ENCODE measurements around the gene CTF1.
"Not testable (repeated sequence)": the region's sequence is repeated elsewhere in the genome, so short reads cannot be mapped to it uniquely, and the experiment has no call there.

CTF1 gene

DNA sequence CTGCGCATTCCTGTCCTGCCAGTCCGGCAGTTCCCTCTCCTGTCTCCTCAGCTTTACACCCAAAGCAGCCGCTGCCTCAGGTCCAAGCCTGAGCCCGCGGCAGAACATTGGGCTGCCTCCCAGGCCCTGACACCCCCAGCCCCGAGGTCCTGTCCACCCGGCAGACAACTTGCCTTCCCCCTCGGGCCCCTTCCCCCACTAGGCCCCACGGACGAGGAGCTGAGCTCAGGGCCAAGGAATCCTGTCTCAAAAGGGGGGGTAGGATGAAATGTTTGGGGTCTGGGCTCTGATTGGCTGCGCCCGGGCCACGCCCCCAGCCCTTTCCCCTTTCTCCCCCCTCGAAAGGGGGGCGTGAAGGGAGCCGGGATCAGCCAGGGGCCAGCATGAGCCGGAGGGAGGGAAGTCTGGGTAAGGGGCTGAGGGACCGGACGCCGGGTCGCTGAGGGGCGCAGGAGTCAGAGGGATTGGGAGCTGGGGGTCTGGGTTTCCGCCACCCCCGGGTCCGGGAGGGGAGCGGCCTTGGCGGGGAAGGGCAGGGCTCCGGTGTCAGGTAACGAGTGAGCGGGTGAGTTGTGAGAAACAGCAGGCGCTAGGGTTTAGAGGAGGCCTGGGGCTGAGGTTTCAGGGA lies at the start of gene CTF1:
CTF1 (plus strand) TSS at position 354 of the 628 bp plus-strand sequence; CDS start at position 384, 30 bp downstream.
- no peak for DNase-seq

GRCh38 chr16:30846649-30847402 lies 49.6 kb upstream of the CTF1 start:
- DNase-seq = no peak

DNA sequence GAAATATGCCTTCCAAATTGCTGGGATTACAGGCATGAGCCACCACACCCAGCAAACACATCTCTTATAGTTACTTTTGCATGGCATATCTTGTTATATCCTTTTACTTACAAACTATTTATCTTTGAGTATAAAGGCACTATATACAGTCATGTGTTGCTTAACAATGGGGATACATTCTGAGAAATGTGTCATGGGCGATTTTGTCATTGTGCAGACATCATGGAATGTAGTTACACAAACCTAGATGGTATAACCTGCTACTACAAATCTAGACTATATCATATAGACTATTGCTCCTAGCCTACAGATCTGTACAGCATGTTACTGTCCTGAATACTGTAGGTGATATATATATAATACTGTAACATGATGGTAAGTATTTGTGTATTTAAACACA lies 46.2 kb upstream of the CTF1 start:
- no peak for DNase-seq

GRCh38 chr16:30853758-30854157 lies 42.7 kb upstream of the CTF1 start:
- no peak for DNase-seq

GRCh38 chr16:30858111-30858495 lies 38.3 kb upstream of the CTF1 start:
- DNase-seq = no peak

DNA sequence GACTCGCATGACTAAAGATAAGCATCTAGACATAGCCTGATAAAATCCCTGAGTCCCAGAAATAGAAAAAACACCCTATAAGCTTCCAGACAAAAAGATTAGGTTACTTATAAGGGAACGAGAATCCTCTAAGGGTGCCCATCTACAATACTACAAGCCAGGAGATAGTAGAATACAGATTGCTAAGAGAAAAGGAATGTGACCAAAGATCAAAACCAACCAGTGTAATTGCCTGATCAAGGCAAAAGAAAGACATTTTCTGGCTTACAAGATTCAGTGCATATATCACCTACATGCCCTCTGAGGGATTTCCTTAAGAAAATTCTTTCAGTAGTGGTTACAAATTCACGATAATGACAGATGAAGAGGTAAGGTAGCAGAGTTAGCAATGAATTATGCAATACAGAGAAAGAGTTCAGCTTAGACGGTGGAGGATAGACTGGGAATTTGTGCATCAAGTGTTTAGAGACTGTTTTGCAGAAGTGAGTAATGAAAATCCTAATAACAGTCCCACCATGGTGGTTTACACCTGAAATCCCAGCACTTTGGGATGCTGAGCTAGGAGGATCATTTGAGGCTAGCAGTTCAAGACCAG lies 37.5 kb upstream of the CTF1 start:
- no peak for DNase-seq

DNA sequence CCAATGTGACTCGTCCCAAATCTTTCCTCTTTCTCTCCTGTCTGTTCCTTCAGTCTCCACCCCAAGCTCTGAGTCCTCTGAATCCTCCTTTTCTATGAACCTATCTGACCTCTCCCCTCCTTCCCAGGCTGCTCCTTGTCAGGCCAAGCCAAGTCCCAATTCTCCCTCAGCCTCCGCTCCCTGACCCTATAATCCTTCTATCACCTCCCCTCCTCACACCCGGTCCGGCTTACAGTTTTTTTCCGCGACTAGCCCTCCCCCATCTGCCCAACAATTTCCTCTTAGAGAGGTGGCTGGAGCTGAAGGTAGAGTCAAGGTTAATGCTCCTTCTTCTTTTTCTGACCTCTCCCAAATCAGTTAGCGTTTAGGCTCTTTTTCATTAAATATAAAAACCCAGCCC lies 35.7 kb upstream of the CTF1 start:
- not testable (repeated sequence) for DNase-seq

GRCh38 chr16:30863178-30863577 lies 33.2 kb upstream of the CTF1 start:
- DNase-seq = not testable (repeated sequence)

- DNase-seq = no peak
These were observed 30.4 kb upstream of the CTF1 start for GRCh38 chr16:30866031-30866430.

DNA sequence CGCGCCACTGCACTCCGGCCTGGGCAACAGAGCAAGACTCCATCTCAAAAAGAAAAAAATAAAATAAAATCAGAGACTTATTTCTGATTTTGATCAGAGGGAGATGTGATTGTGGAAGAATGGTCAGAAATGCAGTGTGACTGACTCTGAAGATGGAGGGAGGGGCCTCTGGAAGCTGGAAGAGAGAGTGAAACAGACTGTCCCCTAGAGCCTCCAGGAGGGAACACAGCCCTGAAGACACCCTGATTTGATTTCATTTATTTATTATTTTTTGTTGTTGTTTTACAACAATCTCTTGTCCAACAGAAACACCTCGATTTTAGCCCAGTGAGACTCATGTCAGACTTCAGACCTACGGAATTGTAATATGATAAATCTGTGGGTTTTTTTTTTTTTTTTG lies 28.7 kb upstream of the CTF1 start:
- DNase-seq = no peak

DNA sequence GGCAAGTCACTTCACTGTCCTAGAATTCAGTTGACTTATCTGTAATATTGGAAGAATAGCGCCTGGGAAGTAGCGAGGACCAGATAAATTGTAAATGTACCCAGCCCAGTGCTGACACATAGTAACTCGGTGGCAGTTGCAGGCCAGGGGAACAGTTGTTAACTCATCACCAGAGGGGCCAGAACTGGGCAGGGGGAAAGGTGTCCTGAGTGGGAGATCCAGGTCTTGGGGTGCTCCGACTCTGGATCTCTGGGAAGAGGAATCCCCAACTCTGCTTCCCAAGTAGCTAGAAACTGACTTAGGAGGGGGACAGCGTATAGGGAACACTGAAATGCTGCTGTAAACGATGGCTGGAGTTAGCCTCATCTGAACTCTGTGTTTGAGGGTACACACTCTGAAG lies 25.5 kb upstream of the CTF1 start:
- DNase-seq = no peak

DNA sequence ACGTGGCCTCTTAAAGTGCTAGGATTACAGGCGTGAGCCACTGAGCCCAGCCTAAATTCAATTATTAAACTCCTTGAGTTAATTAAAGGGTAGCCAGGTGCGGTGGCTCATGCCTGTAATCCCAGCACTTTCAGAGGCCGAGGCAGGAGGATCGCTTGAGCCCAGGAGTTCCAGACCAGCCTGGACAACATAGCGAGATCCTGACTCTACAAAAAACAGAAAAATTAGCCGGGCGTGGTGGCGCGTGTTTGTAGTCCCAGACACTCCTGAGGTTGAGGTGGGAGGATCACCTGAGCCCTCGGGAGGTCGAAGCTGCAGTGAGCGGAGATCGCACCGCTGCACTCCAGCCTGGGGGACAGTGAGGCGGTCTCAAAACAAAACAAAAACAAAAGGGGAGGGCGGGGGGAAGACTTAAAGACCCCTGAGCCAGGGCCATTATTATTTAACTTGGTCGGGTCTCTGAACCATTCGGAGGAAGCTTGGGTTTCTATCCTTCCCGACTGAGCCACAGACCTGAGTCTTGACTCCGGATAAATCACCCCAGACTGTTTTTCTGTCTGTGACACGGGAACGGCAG lies 22.1 kb upstream of the CTF1 start:
- no peak for DNase-seq

DNA sequence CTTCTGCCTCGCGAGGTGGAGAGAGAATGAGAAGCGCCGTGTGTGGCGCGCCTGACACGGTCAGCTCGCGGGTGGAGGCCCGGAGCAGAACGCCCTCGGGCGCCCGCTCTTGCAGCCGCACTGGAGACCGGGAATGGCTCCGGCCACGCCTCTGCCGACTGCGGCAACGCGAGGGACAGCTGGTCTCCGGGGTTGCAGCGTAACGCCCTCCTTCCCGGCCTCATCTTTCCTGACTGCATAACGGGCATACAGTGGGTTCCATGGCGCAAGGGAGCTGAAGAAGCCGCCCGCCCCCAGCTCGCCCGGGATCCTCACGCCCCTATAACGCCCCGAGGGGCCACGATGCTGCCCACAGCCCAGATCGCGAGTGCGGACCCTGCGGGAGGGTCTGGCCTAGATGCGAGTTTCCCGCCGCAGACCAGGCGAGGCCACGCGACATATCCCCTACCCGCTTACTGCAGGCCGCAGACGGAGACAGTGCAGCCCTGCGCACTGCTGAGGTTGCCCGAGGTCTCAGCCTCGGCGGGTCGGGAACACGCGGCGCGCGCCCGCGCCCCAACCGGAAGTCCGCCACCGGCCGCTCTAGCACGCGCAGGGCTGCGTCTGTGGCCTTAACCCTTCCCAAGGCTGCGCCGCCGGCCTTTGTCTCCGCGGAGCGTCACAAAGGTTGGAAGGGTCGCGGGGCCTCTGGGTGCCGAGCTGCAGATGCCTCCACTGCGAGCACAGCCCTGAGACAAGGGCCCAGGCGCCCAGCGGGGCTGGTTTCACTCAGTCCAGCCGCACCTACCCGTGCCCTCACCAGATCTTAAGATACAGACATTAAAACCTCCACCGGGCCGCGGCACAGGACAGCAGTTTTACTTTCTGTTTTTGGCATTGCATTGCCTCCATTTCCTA lies 21.3 kb upstream of the CTF1 start:
- peak; percentile 91 for DNase-seq

DNA sequence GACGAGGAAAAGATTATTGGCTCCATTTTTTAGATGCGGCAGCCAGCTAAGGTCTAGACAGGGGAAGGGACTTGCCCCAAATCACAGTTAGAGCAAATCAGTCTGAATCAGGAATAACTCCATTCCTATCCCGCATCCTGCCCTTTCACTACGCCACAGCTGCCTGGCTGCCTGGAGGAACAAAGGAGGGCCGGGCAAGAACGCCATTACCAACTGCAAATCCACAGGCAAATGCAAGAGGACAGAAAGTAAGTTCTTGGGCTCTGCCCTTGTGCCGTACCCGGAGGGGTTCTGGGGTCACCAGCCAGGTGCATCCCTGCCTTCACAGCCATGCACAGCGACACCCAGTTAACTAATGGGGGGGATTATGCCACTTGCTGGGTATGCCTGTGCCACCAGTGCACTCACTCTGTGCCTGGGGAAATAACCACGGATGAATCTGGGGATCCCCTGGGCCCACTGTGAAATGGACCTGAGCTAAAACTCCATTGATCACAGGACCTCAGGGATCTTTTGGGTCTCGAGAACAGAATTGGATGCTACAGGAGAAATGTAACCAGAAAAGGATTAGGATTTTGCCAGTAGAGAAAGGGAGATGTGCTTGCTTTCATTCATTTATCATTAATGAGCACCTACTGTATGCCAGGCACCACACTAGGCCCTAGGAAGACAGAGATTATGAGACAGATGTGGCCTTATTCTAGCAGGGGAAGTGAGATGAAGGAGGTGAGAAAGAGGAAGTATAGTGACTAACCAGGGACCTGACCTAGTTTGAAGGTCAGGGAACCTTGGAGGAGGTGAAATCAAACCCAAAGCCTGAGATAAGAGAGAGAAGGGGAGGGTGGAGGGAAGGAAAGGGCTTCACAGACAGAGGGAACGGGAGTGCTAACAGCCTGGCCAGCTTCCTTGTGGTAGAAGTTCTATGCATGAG lies 20.3 kb upstream of the CTF1 start:
- peak; percentile 72 for DNase-seq

GRCh38 chr16:30876867-30877266 lies 19.5 kb upstream of the CTF1 start:
- DNase-seq = no peak

GRCh38 chr16:30882429-30883310 lies 13.7 kb upstream of the CTF1 start:
- no peak for DNase-seq

DNA sequence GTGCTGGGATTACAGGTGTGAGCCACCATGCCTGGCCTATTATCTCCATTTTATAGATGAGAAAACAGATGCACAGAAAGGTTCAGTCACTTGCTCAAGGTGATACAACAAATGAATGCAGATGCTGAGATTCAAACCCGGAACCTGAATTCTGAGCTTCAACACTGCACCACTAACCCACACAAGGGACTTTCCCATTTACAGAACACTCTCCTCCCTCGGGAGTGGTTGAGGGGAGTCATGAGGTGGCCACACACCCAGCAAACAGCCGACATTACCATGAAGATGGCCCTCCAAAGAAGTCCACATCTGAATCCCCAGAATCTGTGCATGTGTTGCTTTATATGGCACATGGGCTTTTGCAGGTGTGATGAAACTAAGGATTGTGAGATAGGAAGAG lies 11.7 kb upstream of the CTF1 start:
- no peak for DNase-seq

DNA sequence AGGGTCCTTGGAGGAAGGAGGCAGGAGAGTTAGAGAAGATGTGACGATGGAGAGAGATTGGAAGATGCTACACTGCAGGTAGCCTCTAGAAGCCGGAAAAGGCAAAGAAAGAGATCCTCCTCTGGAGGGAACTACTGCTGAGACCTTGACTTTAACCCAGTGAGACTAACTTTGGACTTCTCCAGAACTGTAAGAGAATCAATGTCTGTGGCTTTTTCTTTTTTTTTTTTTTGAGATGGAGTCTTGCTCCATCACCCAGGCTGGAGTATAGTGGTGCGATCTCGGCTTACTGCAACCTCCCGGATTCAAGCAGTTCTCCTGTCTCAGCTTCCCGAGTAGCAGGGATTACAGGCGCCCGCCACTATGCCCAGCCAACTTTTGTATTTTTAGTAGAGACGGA lies 11.2 kb upstream of the CTF1 start:
- DNase-seq = no peak

DNA sequence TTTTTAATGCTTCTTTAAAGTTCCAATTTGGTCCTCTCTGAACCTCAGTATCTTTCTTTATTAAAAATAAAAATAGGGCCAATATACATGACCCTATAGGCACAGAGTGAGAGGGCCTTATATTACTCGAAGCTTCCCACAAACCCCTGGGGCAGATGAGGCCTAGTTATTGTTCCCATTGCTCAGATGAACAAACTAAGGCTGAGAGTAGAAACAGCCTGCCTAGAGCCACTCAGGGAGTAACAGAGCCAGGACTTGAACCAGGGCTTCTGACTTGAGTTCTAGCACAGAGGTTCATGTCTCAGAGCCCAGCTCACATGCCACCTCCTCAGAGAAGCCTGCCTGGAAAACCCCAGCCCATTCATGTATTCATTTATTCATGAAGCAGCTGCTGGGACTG lies 10.3 kb upstream of the CTF1 start:
- no peak for DNase-seq

- DNase-seq = no peak
These were observed 8.5 kb upstream of the CTF1 start for GRCh38 chr16:30887927-30888326.
